ENCODE data around the gene FANCB.

The FANCB gene

DNA sequence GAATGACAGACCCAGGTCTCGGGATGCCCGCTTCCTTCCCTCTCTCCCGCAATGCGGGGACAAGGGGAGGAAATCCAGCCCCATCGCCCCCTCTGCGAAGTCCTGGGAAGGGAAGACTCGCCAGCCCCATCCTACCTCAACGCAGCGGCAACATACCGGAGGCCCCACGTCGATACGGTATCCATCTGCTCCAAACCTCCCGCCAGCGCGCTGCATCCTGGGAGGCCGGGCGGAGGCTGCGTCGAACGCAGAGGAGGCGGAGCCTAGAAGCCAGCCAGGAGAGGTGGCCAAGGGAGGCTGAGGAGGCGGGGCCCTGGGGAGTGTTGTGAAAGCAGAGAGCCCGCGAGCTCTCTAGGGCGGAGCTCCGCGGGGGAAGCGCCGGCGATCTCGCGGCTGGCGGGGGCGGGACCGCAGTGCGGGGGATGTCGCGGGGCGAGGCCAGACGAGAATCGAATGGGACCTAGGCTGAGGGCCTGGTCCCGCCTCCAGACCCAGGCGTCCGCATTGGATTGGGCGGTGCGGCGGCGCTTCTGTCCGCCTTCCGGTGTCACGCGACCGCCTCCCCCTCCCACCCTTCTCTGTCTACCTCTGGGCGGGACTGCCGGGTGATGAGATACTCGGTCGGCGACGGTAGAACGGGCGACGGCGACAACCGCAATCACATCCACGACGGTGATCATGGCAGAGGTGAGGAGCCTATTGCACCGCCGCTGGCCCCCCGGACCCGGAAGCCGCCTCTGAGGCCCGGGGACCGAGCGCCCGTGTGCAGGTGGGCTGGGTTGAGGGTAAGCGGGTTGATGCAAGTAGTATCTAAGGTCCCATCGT is at the start of gene FANCB, which contains the start of gene MOSPD2:
FANCB (minus strand) TSS at position 219 of the 825 bp plus-strand sequence. CDS start 7,559 bp downstream, outside the sequence.
MOSPD2 (plus strand) TSS at position 571 of the 825 bp plus-strand sequence; CDS start at position 679, 108 bp downstream.
- peak; percentile 90 for DNase-seq (ENCODE audit: low read depth)
- TF ChIP-seq, protein P1, sequence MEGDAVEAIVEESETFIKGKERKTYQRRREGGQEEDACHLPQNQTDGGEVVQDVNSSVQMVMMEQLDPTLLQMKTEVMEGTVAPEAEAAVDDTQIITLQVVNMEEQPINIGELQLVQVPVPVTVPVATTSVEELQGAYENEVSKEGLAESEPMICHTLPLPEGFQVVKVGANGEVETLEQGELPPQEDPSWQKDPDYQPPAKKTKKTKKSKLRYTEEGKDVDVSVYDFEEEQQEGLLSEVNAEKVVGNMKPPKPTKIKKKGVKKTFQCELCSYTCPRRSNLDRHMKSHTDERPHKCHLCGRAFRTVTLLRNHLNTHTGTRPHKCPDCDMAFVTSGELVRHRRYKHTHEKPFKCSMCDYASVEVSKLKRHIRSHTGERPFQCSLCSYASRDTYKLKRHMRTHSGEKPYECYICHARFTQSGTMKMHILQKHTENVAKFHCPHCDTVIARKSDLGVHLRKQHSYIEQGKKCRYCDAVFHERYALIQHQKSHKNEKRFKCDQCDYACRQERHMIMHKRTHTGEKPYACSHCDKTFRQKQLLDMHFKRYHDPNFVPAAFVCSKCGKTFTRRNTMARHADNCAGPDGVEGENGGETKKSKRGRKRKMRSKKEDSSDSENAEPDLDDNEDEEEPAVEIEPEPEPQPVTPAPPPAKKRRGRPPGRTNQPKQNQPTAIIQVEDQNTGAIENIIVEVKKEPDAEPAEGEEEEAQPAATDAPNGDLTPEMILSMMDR (conservative IDR thresholded peaks at IDR 0.05; ENCODE audit: control insufficient read depth, insufficient read depth, low read depth, low read length): no peak
- peak within 1 kb of the TSS; percentile 78 for H3K4me3 ChIP-seq (ENCODE audit: control insufficient read depth, low read depth, low read length)

DNA sequence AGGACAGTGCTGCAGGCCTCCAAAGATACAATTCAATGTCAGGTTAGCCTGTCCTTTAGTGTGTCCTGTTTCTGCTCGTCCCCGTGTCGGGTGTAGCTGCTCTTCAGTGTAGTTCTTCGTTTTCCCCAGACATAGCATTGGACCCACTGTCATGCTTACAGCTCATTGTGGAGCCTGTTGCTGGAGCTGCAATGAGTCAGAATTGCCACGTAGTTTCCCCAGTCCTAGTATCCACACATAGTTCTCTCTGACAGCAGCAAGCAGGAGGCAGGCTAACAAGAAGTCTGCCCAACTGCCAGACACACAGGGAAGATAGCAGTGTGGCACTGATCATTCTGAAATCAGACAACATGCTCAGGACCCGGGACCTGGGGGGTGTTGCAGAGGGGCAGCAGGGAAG is 49.6 kb upstream of the FANCB start:
- peak; percentile 77 for DNase-seq (ENCODE audit: low read depth)
- no peak overlapping the region for H3K4me3 ChIP-seq (ENCODE audit: control insufficient read depth, low read depth, low read length)
- TF ChIP-seq, protein P1 (conservative IDR thresholded peaks at IDR 0.05; ENCODE audit: control insufficient read depth, insufficient read depth, low read depth, low read length): no peak

DNA sequence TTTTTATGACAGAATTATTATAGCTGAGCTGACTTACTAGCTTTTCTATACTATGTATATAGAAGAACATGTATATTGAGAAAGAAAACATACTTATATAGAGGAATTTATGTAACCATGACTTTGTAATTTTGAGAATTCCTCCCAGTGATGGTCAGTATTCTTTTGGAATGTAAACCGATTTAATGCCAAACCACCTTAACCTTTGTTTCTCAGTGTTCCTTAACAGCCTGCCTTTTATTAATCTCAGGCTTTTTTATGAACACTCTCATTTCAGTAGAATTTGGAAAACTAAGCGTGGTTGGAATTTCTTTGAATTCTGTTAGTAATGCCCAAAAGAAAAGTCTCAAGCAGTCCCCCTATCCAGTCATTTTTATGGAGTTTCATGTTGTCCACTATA is 47.3 kb upstream of the FANCB start:
- no peak overlapping the region for H3K4me3 ChIP-seq (ENCODE audit: control insufficient read depth, low read depth, low read length)
- TF ChIP-seq, protein P1 (conservative IDR thresholded peaks at IDR 0.05; ENCODE audit: control insufficient read depth, insufficient read depth, low read depth, low read length): no peak
- peak; percentile 33 for DNase-seq (ENCODE audit: low read depth)

DNA sequence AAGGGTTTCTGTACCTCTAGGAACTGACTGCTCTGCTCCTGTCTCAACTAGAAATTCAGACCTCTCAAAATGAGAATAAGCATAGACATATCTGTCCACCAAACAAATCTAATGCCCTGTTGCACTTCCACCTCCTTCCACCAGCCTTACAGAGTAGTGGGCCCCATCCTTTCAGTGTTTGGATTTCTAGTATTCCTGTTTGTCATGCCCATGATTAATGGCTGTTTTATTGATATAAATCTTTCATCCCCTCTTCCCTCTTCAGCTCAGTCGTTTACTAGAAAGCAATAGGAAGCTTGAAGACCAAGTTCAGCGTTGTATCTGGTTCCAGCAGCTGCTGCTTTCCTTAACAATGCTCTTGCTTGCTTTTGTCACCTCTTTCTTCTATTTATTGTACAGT is 46.5 kb upstream of the FANCB start:
- TF ChIP-seq, protein P1 (conservative IDR thresholded peaks at IDR 0.05; ENCODE audit: control insufficient read depth, insufficient read depth, low read depth, low read length): no peak
- H3K4me3 ChIP-seq (ENCODE audit: control insufficient read depth, low read depth, low read length): no peak overlapping the region
- no peak for DNase-seq (ENCODE audit: low read depth)

DNA sequence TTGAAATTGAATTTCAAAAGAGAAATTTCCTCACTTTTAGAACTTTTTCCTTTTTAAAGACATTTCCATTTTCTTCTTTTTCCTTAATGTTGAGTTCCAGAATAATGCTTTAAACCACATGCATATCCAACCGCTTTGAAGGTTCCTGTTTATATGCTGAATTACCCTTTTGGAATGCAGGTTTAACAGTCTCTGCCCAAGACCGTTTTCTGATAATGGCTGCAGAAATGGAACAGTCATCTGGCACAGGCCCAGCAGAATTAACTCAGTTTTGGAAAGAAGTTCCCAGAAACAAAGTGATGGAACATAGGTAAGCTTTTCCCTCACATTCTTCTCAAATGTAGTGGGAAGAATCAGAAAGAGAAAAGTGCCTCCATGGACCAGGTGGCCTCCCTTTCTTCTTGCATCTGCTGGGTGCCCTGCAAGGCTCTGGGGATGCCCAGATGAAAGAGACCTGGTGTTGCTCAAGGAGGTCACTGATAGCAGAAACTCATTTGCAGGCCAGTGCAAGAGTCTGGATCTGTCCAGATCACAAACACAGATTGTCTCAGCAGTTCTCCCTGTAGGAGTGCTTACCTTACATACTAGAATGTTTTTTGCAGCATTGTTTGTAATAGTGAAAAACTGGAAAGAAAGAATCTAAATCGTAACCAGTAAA is 43.3 kb upstream of the FANCB start:
- TF ChIP-seq, protein P1 (conservative IDR thresholded peaks at IDR 0.05; ENCODE audit: control insufficient read depth, insufficient read depth, low read depth, low read length): no peak
- DNase-seq (ENCODE audit: low read depth): peak; percentile 51
- no peak overlapping the region for H3K4me3 ChIP-seq (ENCODE audit: control insufficient read depth, low read depth, low read length)

DNA sequence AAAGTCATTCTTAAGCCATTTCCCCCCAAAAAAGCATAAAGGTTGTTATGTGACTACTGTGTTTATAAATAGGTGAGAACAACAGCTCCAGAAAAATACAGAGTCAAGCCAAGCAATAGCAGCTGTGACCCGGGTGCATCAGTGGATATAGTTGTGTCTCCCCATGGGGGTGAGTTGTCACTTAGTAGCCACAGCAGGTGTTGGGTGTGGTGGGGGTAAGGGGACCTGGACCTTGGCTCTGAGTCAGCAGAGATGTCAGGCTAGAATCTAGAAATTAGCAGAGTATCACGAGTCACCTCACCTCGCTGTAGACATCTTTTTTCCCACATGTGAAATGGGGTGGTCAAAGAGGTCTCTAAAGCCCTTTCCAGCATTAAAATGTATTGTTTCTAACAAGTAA is 42.7 kb upstream of the FANCB start:
- H3K4me3 ChIP-seq (ENCODE audit: control insufficient read depth, low read depth, low read length): no peak overlapping the region
- TF ChIP-seq, protein P1 (conservative IDR thresholded peaks at IDR 0.05; ENCODE audit: control insufficient read depth, insufficient read depth, low read depth, low read length): no peak
- DNase-seq (ENCODE audit: low read depth): no peak
